Upper lobe of left lung (tissue), 4 donors: Measurements from ENCODE around the gene NHS.

Source experiments
- CTCF ChIP-seq, 6 experiments: fragments of 450-650 bp in 4 of 6; fragments of 200-600 bp in 2 of 6; sonication (generic) in 2 of 6; IDR thresholded peaks; one replicate each; pipeline ENCODE4 v1.5.1; 2016 to 2019; ENCODE audit warnings: antibody characterized with exemption in 6 of 6
- POLR2A ChIP-seq, 4 donors: fragments of 450-650 bp; IDR thresholded peaks; one replicate each; pipeline ENCODE4 v1.5.1; 2016 to 2017; ENCODE audit warnings: antibody characterized with exemption in 4 of 4, mild to moderate bottlenecking in 2 of 4

- TF ChIP-seq CTCF (IDR thresholded peaks at IDR 0.05) (no peak), POLR2A (IDR thresholded peaks at IDR 0.05) (no peak)
Observed at GRCh38 chrX:17584248-17584681, 209.3 kb downstream of the NHS start.
